Breast epithelium (tissue), 4 donors: Measurements from ENCODE around the gene ERGIC1. TPM values are rescaled to one million over a fixed set of nuclear protein-coding genes. Genes with fewer than 3 reads are reported as not detected.

Source experiments
- DNase-seq, 2 donors: peaks; one replicate each; pipeline ENCODE4 v3.0.0-alpha.2; 2019; ENCODE audit warnings: low spot score in 2 of 2
- H3K27ac ChIP-seq, 2 donors: fragments of 200-600 bp; sonication (generic) in 1 of 2; one replicate each; pipeline ENCODE4 v1.5.1; 2016 to 2019; ENCODE audit warnings: mild to moderate bottlenecking in 1 of 2
- H3K27me3 ChIP-seq, 2 donors: fragments of 200-600 bp; sonication (generic) in 1 of 2; one replicate each; pipeline versions ENCODE4 v1.5.1 to v1.6.0; 2017 to 2019; ENCODE audit warnings: control low read depth in 1 of 2, mild to moderate bottlenecking in 1 of 2
- H3K36me3 ChIP-seq: fragments of 200-600 bp; one replicate; pipeline ENCODE4 v1.5.1; 2019
- H3K4me1 ChIP-seq, 2 donors: fragments of 200-600 bp; sonication (generic); one replicate each; pipeline ENCODE4 v1.5.1; 2016 to 2019; ENCODE audit warnings: control low read depth in 1 of 2
- H3K4me3 ChIP-seq, 3 donors: fragments of 200-600 bp; sonication (generic); 1 replicate in 2 of 3; 2 replicates in 1 of 3; pipeline ENCODE4 v1.5.1; 2016 to 2019; ENCODE audit warnings: mild to moderate bottlenecking in 3 of 3, moderate library complexity in 2 of 3
- H3K9me3 ChIP-seq, 2 donors: fragments of 200-600 bp; sonication (generic) in 1 of 2; one replicate each; pipeline ENCODE4 v1.5.1; 2016 to 2019; ENCODE audit warnings: control low read depth in 1 of 2
- CTCF ChIP-seq, 3 donors: fragments of 450-650 bp; IDR thresholded peaks; one replicate each; pipeline ENCODE4 v1.5.1; 2016 to 2017; ENCODE audit warnings: antibody characterized with exemption in 3 of 3, mild to moderate bottlenecking in 3 of 3, moderate library complexity in 3 of 3
- POLR2A ChIP-seq: fragments of 450-650 bp; IDR thresholded peaks from one replicate; pipeline ENCODE4 v1.6.1; 2016; ENCODE audit warnings: antibody characterized with exemption, mild to moderate bottlenecking, moderate library complexity
- POLR2AphosphoS5 ChIP-seq, 3 donors: sonication (generic); formaldehyde crosslinking; IDR thresholded peaks; one replicate each; pipeline ENCODE4 v1.6.1; 2017; ENCODE audit warnings: antibody characterized with exemption in 3 of 3
- intact Hi-C: fragments of 100-400 bp; cut with DNase I; formaldehyde crosslinking; loops from one replicate; pipeline ENCODE4 v1.15.1; 2023; ENCODE audit warnings: low total_unique reads
- total RNA-seq, 3 donors: library from RNA; depleted of rRNA; stranded (reverse); fragments of >200 nt; gene quantifications; one replicate each; pipeline ENCODE4 v1.1.0, GENCODE V29; 2016

Gene ERGIC1
- total RNA-seq, 3 donors from 2014 or later = 86.6 to 139 (median 95.2) TPM

GRCh38 chr5:172972552-172972951, 138.5 kb downstream of the ERGIC1 start:
- no peaks in the 10 kb centered on the region for H3K36me3 ChIP-seq
- H3K4me1 ChIP-seq = no peaks in the 10 kb centered on the region
- DNase-seq = no peak
- intact Hi-C loops = no loop called here
- TF ChIP-seq CTCF (IDR thresholded peaks at IDR 0.05) = no peak
- TF ChIP-seq POLR2AphosphoS5 (IDR thresholded peaks at IDR 0.05) = no peak
- no peak for TF ChIP-seq POLR2A
- no peaks in the 10 kb centered on the region for H3K27me3 ChIP-seq
- H3K9me3 ChIP-seq = no peaks in the 10 kb centered on the region
- H3K27ac ChIP-seq = no peak overlapping the region
- no peak overlapping the region for H3K4me3 ChIP-seq

- H3K36me3 ChIP-seq = no peaks in the 10 kb centered on the region
- TF ChIP-seq CTCF (IDR thresholded peaks at IDR 0.05) (no peak), POLR2A (no peak), POLR2AphosphoS5 (IDR thresholded peaks at IDR 0.05) (no peak)
- no peaks in the 10 kb centered on the region for H3K27me3 ChIP-seq
- no peak overlapping the region for H3K27ac ChIP-seq
- H3K4me1 ChIP-seq = no peaks in the 10 kb centered on the region
- intact Hi-C loops = no loop called here
- no peaks in the 10 kb centered on the region for H3K9me3 ChIP-seq
- DNase-seq = no peak
- no peak overlapping the region for H3K4me3 ChIP-seq
Observed at GRCh38 chr5:172973127-172973916, 139.3 kb downstream of the ERGIC1 start.

- Histone ChIP-seq H3K27me3 (no peaks in the 10 kb centered on the region), H3K4me1 (no peaks in the 10 kb centered on the region), H3K9me3 (no peaks in the 10 kb centered on the region), H3K36me3 (no peaks in the 10 kb centered on the region), H3K27ac (no peak overlapping the region), H3K4me3 (no peak overlapping the region)
- intact Hi-C loops = no loop called here
- no peak for DNase-seq
- TF ChIP-seq POLR2A (no peak), CTCF (IDR thresholded peaks at IDR 0.05) (no peak), POLR2AphosphoS5 (IDR thresholded peaks at IDR 0.05) (no peak)
Observed at GRCh38 chr5:172973931-172974330, 139.9 kb downstream of the ERGIC1 start.

GRCh38 chr5:172975289-172975688, 141.2 kb downstream of the ERGIC1 start:
- Histone ChIP-seq H3K4me1 (no peaks in the 10 kb centered on the region), H3K27me3 (no peaks in the 10 kb centered on the region), H3K27ac (no peak overlapping the region), H3K36me3 (no peaks in the 10 kb centered on the region), H3K9me3 (no peaks in the 10 kb centered on the region), H3K4me3 (no peak overlapping the region)
- intact Hi-C loops = no loop called here
- TF ChIP-seq CTCF (IDR thresholded peaks at IDR 0.05) (no peak), POLR2A (no peak), POLR2AphosphoS5 (IDR thresholded peaks at IDR 0.05) (no peak)
- no peak for DNase-seq

- TF ChIP-seq CTCF (IDR thresholded peaks at IDR 0.05) (no peak), POLR2A (no peak), POLR2AphosphoS5 (IDR thresholded peaks at IDR 0.05) (no peak)
- H3K4me3 ChIP-seq = no peak overlapping the region
- no peaks in the 10 kb centered on the region for H3K9me3 ChIP-seq
- no peak for DNase-seq
- H3K27me3 ChIP-seq = no peaks in the 10 kb centered on the region
- intact Hi-C loops = loop anchor here (10.0 kb wide), 1 partner anchor 75 kb away; the partner anchor contains the start of gene CREBRF
- peaks cover 0 to 6% of the 10 kb centered on the region in 2 donors for H3K4me1 ChIP-seq
- H3K27ac ChIP-seq = no peak overlapping the region
- no peaks in the 10 kb centered on the region for H3K36me3 ChIP-seq
Observed at GRCh38 chr5:172979778-172980177, 145.7 kb downstream of the ERGIC1 start.
